GM19043 (cell line): Measurements from ENCODE around the gene TTC27.
"Not testable (repeated sequence)": the region's sequence is repeated elsewhere in the genome, so short reads cannot be mapped to it uniquely, and the experiment has no call there.

Experiments used
- ATAC-seq: cut with Tn5 transposase; IDR thresholded peaks from one replicate; pipeline ENCODE4 v1.9.1; 2021; ENCODE audit warnings: low read depth; ENCODE audit not compliant: unreplicated experiment

Gene TTC27

GRCh38 chr2:32841931-32842898 lies 214.4 kb downstream of the TTC27 start:
- ATAC-seq: no peak

DNA sequence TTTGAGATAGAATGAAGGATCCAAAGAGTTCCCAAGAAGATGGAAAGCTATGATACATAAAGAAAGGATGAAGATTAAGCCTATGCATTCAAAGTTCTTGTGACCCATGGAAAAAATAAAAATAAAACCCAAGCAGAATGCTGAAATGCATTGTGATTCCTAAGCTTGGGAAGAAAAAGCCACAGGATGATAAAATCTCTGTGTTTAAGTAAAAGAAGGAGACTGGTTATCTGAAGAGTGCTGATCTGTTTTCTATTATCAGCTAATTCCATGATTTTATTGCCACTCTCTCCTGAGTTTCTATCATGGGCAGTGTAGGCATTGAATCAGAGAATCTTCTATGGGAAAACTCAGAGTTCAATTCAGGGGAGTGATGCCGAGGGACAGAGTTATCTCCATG lies 215.8 kb downstream of the TTC27 start:
- no peak for ATAC-seq

DNA sequence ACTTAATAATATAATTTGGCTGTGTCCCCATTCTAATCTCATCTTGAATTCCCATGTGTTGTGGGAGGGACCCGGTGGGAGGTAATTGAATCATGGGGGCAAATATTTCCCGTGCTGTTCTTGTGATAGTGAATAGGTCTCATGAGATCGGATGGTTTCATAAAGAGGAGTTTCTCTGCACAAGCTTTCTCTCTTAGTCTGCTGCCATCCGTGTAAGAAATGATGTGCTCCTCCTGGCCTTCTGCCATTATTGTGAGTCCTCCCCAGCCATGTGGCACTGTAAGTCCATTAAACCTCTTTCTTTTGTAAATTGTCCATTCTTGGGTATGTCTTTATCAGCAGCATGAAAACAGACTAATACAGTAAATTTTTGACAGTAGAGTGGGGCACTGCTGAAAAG lies 216.4 kb downstream of the TTC27 start:
- ATAC-seq: no peak

- ATAC-seq: not testable (repeated sequence)
These were observed 218.4 kb downstream of the TTC27 start for GRCh38 chr2:32846274-32846673.

DNA sequence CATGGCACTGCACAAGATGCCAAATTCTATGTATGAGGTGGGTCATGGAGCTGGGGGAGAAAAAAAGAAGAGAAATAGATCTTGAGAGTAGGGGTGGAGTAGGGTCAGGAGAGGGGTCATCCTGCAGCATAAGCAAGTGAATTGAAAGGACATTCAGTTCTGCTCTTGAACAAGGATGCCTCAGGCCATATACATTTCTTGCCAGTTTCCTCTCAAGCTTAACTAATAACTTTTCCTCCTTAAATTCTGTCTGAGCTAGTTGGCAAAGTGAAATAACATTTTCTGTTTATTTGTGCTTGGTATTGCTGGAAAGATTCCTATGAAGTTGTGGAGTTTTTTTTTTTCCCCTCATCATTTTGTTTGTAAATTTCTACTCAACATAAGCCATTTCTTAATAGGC lies 219.9 kb downstream of the TTC27 start:
- ATAC-seq: no peak

- ATAC-seq: no peak
These were observed 221.8 kb downstream of the TTC27 start for GRCh38 chr2:32849456-32850194.

GRCh38 chr2:32851777-32852439 lies 224.1 kb downstream of the TTC27 start:
- no peak for ATAC-seq

- ATAC-seq: no peak
These were observed 225.0 kb downstream of the TTC27 start for GRCh38 chr2:32852856-32853255.

- ATAC-seq: no peak
These were observed 229.0 kb downstream of the TTC27 start for GRCh38 chr2:32856891-32857290.

- ATAC-seq: no peak
These were observed 230.9 kb downstream of the TTC27 start for GRCh38 chr2:32858713-32859112.

DNA sequence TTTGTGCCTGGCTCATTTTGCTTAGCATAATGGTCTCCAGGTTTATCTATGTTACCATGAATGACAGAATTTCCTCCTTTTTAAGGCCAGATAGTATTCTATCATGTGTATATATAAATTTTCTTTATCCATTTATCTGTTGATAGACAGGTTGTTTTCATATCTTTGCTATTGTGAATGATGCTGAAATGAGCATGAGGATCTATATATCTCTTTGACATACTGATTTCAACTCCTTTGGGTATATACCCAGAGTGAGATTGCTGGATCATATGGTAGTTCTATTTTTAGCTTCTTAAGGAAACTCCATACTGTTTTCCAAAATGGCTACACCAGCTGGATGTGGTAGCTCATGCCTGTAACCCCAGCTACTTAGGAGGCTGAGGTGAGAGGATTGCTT lies 232.5 kb downstream of the TTC27 start:
- ATAC-seq: no peak

GRCh38 chr2:32862269-32863055 lies 234.6 kb downstream of the TTC27 start:
- ATAC-seq: no peak

GRCh38 chr2:32863326-32863725 lies 235.5 kb downstream of the TTC27 start:
- ATAC-seq: no peak

- no peak for ATAC-seq
These were observed 236.0 kb downstream of the TTC27 start for GRCh38 chr2:32863803-32864202.

GRCh38 chr2:32864334-32865111 lies 236.7 kb downstream of the TTC27 start:
- ATAC-seq: no peak

- no peak for ATAC-seq
These were observed 237.7 kb downstream of the TTC27 start for GRCh38 chr2:32865399-32866068.

DNA sequence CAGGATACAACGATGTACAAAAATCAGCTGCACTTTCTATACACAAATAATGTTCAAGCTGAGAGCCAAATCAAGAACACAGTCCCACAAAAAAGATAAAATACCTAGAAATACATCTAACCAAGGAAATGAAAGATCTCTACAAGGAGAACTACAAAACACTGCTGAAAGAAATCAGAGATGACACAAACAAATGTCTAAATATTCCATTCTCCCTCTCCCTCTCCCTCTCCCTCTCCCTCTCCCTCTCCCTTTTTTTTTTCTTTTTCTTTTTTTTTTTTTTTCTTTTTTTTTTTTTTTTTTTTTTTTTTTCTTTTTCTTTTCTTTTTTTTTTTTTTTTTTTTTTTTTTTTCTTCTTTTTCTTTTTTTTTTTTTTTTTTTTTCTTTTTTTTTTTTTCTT lies 238.6 kb downstream of the TTC27 start:
- ATAC-seq: not testable (repeated sequence)
